GM18517 (cell line): ENCODE measurements around the gene C2CD3.

Source experiments
- ATAC-seq: cut with Tn5 transposase; IDR thresholded peaks from one replicate; pipeline ENCODE4 v1.9.1; 2021; ENCODE audit warnings: mild to moderate bottlenecking, moderate library complexity; ENCODE audit not compliant: unreplicated experiment

The C2CD3 gene

GRCh38 chr11:73969091-73969490 is 201.7 kb downstream of the C2CD3 start:
- ATAC-seq: no peak

GRCh38 chr11:73968356-73968966 is 202.3 kb downstream of the C2CD3 start:
- ATAC-seq: no peak

GRCh38 chr11:73965764-73966121 is 205.1 kb downstream of the C2CD3 start:
- ATAC-seq: no peak

- ATAC-seq: no peak
Measured at GRCh38 chr11:73965076-73965763, 205.6 kb downstream of the C2CD3 start.

- ATAC-seq: no peak
Measured at GRCh38 chr11:73963861-73964260, 206.9 kb downstream of the C2CD3 start.
